Muscle of back (tissue), 11 donors: Measurements from ENCODE around the gene VWA8. TPM values are rescaled to one million over a fixed set of nuclear protein-coding genes. Genes with fewer than 3 reads are reported as not detected.
"Not testable (repeated sequence)": the region's sequence is repeated elsewhere in the genome, so short reads cannot be mapped to it uniquely, and the experiment has no call there.

Source experiments
- DNase-seq, 3 donors: peaks; one replicate each; pipeline versions ENCODE4 v3.0.0 to v3.0.0-alpha.2; 2013
- polyA plus RNA-seq, 10 donors: library from polyadenylated mRNA; unstranded; fragments of 120-200 nt; gene quantifications; one replicate each; pipeline ENCODE4 v1.2.1, GENCODE V29; 2013; ENCODE audit not compliant: insufficient read length in 10 of 10

Gene VWA8
- polyA plus RNA-seq, 10 donors = 7.1 to 12.2 (median 9.8) TPM

DNA sequence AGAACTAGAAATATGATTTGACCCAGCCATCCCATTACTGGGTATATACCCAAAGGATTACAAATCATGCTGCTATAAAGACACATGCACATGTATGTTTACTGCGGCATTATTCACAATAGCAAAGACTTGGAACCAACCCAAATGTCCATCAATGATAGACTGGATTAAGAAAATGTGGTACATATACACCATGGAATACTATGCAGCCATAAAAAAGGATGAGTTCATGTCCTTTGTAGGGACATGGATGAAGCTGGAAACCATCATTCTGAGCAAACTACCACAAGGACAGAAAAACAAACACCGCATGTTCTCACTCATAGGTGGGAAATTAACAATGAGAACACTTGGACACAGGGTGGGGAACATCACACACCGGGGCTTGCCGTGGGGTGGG, 38.0 kb downstream of the VWA8 start:
- DNase-seq = not testable (repeated sequence)

- DNase-seq = no peak
Measured at GRCh38 chr13:41919741-41920487, 41.0 kb downstream of the VWA8 start.

DNA sequence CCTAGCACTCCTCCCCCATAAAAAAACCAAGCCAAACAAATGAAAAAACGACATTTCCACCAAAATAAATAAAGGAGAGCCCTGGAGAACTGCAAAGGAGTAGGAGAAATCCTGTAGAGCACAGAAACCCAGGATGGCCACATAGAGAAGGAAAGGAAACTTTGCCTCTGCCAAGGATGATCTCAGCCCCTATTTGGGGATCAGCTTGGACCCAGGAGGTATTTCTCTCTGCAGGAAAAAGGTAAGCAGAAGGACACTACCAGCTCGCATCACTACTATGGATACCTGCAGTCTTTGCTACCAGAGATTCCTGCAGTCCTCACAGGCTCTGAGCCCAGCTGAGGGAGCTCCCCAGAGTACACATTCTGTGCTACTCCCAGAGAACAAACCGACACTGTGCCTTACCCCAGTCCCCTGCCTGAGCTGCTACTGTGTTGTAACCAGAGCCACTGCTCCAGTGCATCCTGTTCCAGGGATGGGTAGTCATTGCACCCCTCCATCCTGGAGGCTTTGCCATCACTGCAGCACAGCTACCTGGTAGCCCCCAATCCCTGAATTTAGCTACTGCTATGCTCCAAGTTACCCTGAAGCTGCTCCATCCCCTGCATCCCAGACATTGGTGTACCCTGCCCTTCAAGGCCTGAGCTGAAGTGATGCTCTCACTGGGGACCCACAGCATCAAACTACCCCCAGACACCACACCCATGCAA, 41.7 kb downstream of the VWA8 start:
- peak in 2 of 3 donors; percentile 20 to 39 for DNase-seq

GRCh38 chr13:41917641-41918040, 43.3 kb downstream of the VWA8 start:
- DNase-seq = peak in 1 of 3 donors; percentile 54

DNA sequence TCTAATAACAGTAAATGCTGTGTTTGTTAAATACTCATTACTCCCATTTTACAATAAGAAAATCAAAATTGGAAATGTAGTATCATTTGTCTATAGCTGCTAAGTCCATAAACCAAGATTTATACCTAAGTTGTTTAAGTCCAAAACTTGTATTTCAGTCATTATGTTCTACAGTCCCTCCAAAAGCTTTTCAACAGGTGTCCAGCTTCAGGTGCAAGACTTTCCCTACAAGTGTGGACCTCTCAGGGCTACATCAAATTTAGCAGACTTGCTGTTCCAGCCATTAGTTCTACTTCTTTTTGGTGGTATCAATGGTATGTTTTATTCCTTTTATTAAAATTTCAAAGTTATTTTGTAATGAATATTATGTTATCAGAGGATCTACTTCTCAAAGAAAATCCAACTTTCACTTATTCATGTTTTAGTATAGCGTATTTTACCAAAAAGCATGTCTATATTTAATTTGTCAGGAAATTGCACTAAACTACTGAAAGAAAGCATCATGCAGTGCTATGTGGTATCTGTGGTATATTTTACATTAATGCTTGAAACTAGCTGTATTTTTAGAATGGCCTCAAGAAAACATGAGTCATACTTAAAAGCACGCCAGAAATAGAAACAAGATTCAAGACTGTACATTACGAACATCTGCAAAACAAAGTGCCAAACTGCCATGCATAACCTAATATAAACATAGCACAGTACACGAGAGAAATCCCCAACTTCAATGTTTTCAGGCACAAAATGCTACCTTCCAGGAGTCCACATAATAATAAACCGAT, 44.5 kb downstream of the VWA8 start:
- peak; percentile 63 to 84 (median 80) for DNase-seq

DNA sequence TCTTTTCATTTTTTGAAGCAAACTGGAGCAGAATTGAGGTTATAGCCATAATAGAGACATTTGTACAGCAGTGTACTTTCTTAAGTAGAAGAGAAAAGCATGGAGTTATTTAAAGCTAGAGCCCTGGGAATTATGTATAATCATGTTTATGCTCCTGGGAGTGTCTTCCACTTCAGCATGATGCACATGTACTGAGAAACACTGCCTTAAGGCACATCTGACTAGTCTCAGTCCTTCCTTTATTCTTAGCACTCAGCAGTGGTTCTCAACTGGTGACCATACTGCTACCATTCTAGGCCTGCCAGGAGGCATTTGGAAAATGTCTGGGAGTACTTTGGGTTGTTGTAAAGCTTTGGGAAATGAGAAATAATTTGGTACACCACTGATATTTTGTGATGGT, 45.8 kb downstream of the VWA8 start:
- DNase-seq = peak in 1 of 3 donors; percentile 19

DNA sequence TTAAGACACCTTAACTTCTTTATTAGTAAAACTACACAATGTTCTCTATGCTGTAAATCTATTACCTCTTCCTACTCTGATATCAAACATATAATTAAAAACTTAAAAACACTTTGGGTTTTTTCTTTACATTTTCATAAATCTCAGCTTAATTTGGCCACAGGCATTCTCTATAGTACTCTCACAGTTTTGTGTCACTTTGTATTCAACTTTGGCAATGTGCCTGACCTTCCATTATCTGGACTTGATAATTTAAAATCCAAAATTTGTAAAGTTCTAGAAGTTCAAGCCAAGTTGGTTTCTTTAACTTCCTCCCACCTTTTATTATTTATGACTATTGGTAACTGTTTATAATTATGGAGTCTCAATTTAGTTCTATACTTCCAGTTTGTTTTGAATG, 46.4 kb downstream of the VWA8 start:
- no peak for DNase-seq

- no peak for DNase-seq
Measured at GRCh38 chr13:41909506-41909905, 51.4 kb downstream of the VWA8 start.

DNA sequence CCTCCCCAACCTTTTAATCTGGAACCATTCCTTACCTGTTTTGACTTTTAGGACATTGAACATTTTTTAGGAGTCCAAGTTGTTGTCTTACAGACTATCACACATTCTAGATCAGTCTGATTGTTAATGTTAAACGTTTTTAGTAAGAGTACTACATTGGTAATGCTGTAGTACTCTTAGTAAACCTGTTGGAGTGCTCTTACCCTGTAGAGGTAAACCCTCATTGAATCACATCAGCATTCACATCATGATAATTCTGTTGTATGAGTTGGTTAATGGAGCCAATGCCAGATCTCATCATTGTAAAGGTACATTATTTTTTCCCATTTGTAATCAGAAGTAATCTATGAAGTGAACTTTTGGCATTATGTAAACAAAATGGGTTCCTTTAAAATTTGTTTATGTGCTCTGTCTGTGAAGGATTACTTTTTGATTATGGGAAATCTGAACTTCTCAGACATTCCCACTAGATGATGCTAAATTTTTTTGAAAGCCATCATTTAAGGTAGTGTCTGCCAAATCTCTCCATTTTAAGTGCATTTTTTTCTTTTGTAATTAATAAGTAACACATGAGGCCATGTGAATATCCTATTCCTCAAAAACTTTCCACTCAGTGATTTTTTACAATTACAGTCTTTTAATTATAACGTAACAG, 55.2 kb downstream of the VWA8 start:
- DNase-seq = peak in 1 of 3 donors; percentile 7

GRCh38 chr13:41900918-41901317, 60.0 kb downstream of the VWA8 start:
- no peak for DNase-seq

- DNase-seq = not testable (repeated sequence)
Measured at GRCh38 chr13:41898411-41898810, 62.5 kb downstream of the VWA8 start.

- DNase-seq = no peak
Measured at GRCh38 chr13:41897126-41897525, 63.8 kb downstream of the VWA8 start.

- DNase-seq = no peak
Measured at GRCh38 chr13:41895478-41895877, 65.4 kb downstream of the VWA8 start.

DNA sequence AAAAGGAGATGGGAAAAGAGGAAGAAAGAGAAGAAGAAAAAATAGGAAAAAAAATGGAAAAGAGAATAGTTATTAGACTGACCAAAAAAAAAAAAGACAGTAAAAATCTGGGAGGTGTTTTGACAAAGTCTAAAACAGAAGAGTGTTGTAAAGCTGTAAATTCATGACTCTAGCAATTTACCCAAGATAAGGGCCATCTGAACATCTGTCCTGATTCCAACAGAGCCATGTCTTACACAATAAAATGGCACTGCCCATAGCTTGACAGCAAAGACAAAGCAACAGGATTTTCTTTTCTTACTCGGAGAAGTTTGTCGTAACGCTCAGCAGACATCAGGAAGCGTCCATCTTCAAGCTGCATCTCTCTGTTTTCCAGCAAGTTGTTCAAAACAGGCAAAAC, 69.8 kb downstream of the VWA8 start:
- DNase-seq = no peak

GRCh38 chr13:41883147-41883546, 77.8 kb downstream of the VWA8 start:
- DNase-seq = no peak

GRCh38 chr13:41881890-41882289, 79.0 kb downstream of the VWA8 start:
- DNase-seq = not testable (repeated sequence)

GRCh38 chr13:41880966-41881365, 79.9 kb downstream of the VWA8 start:
- DNase-seq = no peak

GRCh38 chr13:41864658-41865057, 96.3 kb downstream of the VWA8 start:
- DNase-seq = no peak

DNA sequence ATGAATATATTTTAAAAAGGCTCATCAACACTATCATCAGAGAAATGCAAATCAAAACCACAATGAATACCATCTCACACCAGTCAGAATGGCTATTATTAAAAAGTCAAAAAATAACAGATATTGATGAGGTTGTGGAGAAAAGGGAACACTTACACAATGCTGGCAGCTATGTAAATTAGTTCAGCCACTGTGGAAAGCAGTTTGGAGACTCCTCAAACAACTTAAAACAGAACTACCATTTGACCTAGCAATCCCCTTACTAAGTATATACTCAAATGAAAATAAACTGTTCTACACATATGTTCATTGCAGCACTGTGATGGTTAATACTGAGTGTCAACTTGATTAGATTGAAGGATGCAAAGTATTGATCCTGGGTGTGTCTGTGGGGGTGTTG, 98.2 kb downstream of the VWA8 start:
- DNase-seq = not testable (repeated sequence)

GRCh38 chr13:41859565-41859964, 101.3 kb downstream of the VWA8 start:
- no peak for DNase-seq

- DNase-seq = no peak
Measured at GRCh38 chr13:41858780-41859179, 102.1 kb downstream of the VWA8 start.

- DNase-seq = no peak
Measured at GRCh38 chr13:41854758-41855157, 106.2 kb downstream of the VWA8 start.
